HG03520 (cell line): Measurements from ENCODE around the gene MYL4.
A peak's percentile ranks its signal among the peaks of the same experiment; 100 is the strongest.
"Not testable (repeated sequence)": the region's sequence is repeated elsewhere in the genome, so short reads cannot be mapped to it uniquely, and the experiment has no call there.

Experiments
- ATAC-seq: cut with Tn5 transposase; IDR thresholded peaks from one replicate; pipeline ENCODE4 v1.9.1; 2021; ENCODE audit warnings: mild to moderate bottlenecking, moderate library complexity; ENCODE audit not compliant: unreplicated experiment

The MYL4 gene

DNA sequence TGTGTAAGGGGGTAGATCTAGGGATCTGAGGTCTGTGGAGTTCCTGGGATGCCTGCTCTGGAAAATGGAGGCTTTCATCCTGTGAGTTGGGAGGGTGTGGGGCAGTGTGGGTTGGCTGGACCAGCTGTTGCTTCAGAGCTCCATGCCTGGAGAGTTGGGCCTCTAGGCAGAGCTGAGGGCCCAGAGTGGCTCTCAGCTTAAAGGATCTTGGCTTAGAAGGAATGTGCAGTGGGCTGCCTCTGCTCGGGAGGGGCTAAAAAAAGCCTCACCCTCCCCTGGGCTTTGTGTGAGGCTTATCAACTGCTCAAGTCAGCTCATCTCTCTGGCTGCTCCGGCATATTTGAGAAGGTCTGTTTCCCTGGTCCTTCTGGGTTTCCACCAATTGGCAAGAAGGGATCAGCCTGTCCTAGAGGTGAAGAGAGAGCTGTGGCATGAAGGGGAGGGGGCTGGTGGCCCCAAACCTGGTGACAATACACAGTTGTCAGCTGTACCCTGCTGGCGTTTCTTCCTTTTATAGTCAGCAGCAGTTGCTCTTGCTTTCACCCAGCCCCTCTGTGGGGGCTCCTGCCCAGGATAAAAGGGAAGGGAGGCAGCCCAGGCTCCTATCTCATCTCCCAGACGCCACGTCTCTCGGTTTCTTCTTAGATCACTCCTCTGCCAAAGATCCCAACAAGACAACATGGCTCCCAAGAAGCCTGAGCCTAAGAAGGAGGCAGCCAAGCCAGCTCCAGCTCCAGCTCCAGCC is at the start of gene MYL4:
Gene MYL4, plus strand, starts transcription at position 605 of the 745 bp plus-strand sequence. Its CDS starts 75 bp downstream, at position 680.
- no peak for ATAC-seq

DNA sequence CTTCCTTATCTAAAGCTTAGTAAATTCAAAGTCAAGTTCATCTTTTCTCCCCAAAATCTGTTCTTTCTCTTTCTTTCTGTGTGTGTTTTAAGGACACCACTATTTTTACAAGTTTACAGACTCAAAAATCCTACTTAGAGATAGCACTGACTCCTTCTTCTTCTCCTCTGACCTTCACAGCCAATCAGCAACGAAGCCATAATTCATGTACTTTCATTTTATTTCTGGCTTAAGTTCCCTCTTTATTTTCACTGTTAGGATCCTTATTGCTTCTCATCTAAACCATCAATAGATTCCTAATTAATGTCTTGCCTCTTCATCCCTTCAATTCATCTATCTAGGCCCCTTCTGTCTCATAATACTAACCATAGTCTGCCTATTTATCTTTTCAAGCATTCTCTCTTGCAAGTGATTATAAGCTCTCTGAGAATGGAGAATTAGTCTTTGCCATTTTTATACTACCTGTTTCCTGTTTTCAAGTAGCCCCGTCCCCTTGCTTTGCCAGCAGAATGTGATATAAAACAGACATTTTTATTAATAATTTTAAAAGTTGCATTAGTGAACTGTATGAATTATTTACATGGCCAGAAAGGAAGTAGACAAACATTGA is 47.0 kb upstream of the MYL4 start:
- no peak for ATAC-seq

DNA sequence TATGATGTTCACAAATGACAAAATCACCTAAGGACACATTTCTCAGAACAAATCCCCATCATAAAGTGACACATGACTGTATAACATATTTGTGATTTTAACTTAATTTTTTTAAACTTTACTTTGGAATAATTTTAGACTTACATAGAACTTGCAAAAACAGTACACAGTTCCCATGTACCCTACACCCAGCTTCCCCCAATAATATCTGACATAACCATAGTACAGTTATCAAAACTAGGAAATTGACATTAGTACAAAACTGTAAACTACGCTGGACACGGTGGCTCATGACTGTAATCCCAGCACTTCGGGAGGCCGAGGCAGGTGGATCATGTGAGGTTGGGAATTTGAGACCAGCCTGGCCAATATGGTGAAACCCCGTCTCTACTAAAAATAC is 44.9 kb upstream of the MYL4 start:
- ATAC-seq = no peak

DNA sequence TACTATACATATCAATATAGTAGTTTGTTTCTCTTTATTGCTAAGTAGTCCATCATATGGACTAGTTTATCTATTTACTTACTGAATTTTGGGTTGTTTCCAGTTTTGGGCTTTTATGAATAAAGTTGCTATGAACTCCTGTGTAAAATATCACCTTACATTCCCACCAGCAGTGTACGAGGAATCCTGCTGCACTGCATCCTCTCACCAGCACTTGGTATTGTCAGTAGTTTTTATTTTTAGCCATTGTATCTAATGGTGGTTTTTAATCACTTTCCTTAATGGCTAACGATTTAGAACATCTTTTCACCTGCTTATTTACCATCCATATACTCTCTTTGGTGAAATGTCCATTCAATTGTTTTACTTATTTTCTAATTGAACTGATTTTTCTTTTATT is 44.0 kb upstream of the MYL4 start:
- ATAC-seq = no peak

DNA sequence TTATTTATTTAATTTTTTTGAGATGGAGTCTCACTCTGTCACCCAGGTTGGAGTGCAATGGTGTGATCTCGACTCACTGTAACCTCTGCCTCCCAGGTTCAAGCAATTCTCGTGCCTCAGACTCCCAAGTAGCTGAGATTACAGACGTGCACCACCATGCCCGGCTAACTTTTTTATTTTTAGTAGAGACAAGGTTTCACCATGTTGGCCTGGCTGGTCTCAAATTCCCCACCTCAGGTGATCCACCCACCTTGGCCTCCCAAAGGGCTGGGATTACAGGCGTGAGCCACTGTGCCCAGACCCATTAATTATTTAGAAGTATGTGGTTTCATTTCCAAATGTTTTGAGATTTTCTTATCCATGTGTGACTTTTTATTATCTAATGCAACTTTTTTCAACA is 42.3 kb upstream of the MYL4 start:
- ATAC-seq = not testable (repeated sequence)

DNA sequence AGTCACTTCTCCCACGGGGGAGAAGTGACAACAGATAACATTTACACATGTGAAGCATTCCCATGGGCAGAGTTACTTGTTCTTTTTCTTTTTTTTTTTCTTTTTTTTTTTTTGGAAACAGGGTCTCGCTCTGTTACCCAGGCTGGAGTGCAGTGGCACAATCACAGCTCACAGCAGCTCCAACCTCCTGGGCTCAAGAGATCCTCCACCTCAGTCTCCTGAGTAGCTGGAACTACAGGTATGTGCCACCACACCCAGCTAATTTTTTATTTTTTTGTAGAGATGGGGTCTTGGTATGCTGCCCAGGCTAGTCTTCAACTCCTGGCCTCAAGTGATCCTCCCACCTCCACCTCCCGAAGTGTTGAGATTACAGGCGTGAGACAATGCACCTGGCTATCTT is 40.3 kb upstream of the MYL4 start:
- ATAC-seq = not testable (repeated sequence)

DNA sequence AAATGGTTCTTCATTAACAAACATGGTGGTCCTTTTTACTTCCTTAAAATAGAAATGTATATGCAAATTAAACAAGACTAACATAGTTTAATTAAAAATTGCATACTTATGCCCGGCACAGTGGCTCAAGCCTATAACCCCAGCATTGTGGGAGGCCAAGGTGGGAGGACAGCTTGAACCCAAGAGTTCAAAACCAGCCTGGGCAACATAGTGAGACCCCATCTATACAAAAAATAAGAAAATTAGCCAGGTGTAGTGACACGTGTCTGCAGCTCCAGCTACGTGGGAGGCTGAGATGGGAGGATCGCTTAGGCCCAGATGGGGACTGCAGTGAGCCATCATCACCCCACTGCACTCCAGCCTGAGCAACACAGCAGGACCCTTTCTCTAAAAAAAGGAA is 38.4 kb upstream of the MYL4 start:
- no peak for ATAC-seq

DNA sequence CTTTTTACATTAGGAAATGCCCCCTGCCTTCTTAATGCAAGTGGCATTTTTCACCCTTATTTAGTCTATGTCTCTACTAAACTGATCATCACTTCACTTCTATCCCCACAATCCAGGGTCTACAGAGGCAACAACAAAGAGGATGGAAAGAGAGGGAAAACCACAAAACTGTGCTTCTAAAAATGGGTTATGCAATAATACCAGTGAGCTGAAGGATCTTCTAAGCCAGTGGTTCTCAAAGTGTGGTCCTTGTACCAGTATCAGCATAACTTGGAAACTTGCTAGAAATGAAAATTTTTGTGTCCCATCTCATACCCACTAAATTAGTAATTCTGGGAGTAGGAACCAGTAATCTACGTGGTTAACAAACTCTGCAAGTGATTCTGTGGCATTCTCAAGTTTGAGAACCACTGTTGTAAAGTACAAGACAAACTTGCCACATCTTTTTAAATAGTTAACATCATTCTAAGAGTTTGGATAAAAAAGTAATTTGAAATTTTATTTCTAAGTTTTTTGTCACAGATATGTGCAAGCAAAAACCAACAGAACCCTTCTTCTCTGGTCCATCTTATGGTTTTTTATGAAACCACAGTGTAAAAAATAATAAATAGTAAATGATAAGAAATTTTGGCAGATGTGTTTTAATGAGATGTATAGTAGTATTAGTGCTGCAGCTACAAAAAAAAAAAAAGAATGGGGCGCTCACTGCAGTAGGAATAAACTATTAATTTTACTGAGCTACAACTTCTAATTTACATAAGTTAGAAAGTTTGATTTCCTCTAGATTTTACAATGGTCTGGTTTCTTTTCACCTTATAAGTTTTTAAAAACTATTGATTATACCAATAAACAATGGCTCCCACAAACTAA is 36.2 kb upstream of the MYL4 start:
- no peak for ATAC-seq

DNA sequence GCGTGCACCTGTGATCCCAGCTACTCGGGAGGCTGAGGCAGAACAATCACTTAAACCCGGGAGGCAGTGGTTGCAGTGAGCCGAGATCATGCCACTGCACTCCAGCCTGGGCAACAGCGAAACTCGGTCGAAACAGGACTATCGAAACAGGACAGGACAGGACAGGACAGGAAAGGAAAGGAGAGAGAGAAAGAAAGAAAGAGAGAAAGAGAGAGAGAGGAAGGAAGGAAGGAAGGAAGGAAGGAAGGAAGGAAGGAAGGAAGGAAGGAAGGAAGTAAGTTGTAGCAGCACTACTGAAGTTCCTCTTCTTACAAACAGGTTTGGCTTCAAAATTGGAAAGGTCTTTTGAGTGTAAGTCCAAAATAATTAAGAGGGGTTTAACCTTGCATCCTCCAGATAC is 34.3 kb upstream of the MYL4 start:
- not testable (repeated sequence) for ATAC-seq

DNA sequence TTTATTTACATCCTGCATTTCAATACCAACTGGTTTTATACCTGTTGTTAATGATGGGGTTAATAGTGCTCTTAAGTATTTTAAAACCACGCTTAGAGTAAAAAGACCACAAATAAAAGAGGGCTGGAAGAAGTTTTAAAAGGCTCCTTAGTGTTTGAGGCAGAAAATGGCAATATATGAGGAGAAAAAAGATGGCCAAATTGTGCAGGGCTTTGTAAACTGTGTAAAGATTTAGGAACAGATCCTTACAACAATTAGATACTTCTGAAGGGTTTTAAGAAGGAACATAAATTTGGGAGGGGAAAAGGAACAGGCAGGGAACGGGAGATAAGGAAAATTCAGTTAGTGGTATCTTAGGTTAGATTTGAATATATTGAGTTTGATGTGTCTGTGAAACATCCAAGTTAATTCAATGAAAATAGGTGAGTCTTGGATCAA is 32.7 kb upstream of the MYL4 start:
- no peak for ATAC-seq

DNA sequence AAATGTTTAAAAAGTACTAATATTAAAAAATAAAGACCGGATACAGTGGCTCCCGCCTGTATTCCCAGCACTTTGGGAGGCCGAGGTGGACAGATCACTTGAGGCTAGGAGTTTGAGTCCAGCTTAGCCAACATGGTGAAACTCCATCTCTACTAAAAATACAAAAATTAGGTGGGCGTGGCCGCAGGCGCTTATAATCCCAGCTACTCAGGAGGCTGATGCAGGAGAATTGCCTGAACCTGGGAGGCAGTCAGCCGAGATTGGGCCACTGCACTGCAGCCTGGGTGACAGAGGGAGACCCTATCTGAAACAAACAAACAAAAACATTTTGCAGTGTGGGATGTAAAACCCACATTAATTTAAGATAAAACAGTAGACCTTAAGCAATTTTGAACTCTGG is 31.9 kb upstream of the MYL4 start:
- ATAC-seq = no peak

DNA sequence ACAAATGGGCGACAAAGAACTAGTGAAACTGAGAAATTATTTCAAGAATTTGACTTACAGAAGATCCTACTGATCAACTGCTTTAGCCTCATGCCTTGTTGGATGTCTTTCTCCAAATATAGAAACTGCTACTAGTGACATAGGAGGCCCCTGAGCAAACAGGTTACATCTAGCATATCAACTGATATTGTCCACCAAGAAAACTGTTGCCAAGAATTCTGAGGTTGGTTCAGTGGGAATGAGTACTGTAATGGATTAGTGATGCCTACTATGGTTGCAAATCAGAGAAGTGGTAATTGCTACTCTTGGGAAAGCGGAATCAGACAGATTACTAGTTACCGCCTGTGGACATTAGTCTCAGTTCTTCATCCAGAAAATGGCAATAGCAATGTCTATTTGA is 30.0 kb upstream of the MYL4 start:
- no peak for ATAC-seq

DNA sequence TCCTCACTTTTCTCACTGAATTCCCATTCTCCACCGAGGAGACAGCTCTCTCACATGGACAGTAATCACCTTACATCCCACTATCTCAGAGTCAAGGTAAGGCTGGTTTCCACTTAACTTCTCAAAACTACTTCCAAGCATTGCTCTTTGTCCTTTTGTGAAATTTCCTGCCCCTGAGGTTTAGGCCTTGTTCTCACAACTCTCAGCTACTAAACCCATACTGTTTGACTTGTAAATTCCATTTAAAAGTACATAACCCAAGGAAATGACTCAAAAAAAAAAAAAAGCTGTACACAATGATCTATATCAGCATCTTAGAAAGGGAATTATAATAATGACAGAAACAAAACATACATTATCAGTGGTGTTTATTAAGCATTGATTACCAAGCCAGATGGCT is 28.8 kb upstream of the MYL4 start:
- ATAC-seq = no peak

DNA sequence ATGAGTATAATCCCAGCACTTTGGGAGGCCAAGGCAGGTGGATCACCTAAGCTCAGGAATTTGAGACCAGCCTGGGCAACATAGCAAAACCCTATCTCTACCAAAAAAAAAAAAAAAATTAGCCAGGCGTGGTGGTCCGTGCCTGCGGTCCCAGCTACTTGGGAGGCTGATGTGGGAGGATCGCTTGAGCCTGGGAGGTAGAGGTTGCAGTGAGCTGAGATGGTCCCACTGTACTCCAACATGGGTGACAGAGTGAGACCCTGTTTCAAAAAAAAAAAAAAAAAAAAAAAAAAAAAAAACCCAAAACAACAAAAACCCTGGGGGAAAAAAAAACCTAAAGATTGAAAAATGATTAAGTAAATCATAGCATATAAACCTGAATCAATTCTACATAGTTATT is 28.2 kb upstream of the MYL4 start:
- ATAC-seq = not testable (repeated sequence)

DNA sequence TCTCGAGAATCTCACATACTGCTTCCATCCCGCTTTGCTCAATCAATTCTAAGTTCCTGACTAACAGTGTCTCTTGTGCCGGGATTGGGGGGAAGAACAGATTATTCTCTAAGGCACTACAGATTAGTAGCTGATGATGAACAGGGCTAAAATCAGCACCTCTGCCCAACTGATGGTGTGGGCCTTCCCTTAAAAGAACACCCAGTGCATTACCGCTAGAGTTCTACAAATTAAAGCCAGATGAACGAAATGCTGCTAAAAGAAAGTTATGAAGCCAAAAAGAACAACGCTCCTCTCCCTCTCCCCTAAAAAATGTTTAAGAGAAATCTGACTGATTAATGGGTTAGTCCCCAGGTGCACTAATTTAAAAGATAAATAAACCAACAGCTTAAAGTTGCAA is 24.5 kb upstream of the MYL4 start:
- no peak for ATAC-seq

DNA sequence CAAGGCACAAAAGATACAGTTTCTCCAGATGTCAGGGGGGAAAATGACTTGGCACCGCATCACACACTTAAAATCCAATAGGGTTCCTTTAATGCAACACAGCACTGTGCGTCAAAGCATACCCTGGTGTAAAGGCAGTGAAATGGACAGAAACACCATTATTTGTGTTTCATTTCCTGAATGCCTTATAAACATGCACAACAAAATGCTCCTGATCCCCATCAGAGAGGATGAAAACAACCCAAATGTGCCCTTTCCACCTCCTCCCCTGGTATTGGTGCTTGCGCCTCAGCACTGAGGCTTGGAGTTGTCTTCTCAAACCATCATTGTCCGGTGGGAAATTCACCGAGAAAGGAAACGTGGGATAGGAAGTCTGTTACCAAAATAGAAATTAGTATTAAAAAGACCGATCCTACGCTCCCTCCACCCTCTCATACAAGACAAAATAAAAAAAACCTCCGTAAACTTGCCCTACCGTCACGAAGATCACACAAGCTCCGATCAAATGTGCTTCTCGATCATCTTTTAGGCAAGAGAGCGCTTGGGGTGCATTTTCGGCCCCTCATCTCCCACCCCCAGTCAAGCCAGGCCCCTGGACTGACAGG is 20.8 kb upstream of the MYL4 start:
- ATAC-seq = no peak

DNA sequence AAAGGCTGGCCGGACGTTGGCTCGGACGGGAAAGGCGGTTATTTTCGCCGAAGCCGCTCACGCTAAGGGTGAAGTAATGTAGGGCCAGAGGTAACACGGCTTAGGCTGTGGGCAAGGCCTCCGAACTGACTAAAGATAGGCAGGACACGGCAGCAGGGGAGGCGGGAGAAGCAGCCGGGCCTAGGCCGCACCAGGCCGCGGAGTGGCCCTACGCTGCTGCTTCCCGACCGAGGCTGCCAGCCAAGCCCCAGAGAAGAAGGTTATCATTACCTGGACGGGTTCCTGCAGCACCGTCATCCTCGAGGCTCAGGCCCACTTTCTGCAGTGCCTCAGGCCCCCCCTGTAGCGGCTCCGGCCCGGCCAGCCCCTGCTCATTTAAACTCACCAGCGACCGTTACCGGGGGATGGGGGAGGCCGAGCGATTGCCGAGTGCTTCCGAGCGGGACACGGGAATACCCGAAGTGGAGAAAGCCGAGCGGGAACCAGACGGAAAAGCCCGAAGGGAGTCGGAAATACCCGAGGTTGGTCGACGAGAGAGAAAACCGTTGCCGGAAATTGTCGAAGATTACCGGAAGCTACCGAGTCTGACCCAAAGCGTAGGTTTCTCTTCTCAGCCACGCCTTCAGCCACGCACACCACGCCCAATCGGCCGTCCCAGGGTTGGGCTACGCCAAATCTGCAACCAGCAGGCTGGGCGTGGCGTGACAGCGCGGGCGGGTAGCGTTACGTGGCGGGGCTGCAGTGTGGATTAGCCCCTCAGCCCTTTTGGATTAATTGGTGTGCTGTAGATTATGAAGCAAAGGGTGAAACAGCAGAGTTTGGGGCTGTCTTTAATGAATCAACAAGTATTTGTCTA is 20.0 kb upstream of the MYL4 start, which contains the start of gene CDC27:
Gene CDC27, minus strand, starts transcription at position 420 of the 856 bp plus-strand sequence. Its CDS starts 123 bp downstream, at position 297.
- ATAC-seq = peak; percentile 94

DNA sequence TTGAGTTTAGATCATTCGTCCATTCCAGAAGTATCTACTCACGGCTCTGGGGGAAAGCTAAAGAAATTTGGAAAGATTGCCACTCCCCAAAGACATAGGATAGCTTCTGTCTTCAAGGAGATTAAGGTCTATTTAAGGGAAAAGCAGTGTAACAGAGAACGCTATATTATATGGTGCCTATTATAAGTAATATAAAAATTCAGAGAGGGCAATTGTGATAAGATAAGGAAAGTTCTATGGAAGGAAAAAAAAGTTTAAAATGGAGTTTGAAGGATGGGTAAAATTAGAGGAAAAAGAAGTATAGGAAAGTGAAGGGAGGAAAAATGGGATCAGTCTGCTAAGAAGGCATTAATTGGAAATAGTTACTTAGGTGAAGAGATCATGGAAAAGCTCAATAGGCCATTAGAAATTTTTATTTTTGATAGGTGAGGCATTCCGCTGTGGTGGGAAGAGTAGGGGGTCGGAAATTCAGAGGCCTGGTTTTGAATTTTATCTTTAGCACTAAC is 19.4 kb upstream of the MYL4 start:
- ATAC-seq = no peak

DNA sequence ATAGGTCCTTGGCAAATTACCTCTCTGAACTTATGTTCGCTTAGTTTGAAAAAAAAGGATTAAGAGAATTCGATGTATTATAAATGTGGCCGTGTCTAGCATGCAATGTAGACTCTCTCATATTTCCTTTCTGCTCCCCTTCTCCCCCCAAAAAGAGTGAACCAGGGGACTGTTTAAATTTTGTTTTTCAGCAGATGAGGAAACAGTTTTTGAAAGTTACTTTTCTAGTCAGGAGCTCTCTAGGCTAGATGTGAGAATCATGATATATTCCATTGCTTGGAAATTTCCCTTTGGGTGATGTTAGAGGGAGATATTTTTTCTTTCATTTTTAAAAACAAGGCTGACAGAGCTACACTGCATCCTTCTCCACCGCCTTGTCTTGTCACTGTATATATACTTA is 18.9 kb upstream of the MYL4 start:
- no peak for ATAC-seq

DNA sequence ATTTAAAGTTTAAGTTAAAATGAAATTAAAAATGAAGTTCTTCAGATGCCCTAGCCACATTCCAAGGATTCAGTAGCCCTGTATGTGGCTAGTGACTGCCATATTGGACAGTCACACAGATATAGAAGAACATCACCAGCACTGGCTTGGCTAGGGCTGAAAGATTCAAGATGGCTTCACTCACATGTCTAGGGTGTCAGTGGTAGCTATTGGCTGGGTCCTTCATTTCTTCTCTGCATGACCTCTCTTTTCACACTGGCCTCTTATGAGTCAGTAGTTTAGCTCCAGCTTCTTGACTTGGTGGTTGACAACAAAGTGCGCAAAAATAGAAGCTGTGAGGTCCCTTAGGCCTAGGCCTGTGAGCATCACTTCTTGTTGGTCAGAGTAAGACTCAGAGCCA is 18.4 kb upstream of the MYL4 start:
- ATAC-seq = no peak
